H1 (cell line): ENCODE data around the gene RNASE12. TPM values are rescaled to one million over a fixed set of nuclear protein-coding genes. Genes with fewer than 3 reads are reported as not detected.

ENCODE experiments used
- CTCF ChIA-PET: fragments of 300-600 bp; sonication (Branson Sonifier 250); formaldehyde crosslinking; loops from one replicate; lab custom pipeline; 2021; ENCODE audit not compliant: partially characterized antibody; lab: Charles Lee
- POLR2A ChIA-PET: fragments of 300-600 bp; sonication (Branson Sonifier 250); formaldehyde crosslinking; loops from one replicate; lab custom pipeline; 2021; ENCODE audit warnings: inconsistent platforms; ENCODE audit not compliant: partially characterized antibody; lab: Charles Lee
- DNase-seq, 2 experiments: peaks; one replicate each; pipeline versions ENCODE4 v3.0.0 to v3.0.0-alpha.2; 2010 to 2022; ENCODE audit warnings: low spot score in 2 of 2, low read depth in 1 of 2, mixed read lengths in 1 of 2
- FAIRE-seq: peaks from 2 replicates; lab custom pipeline; 2011; peaks lifted over from hg19 to GRCh38; lab: Jason Lieb, UNC
- H2AFZ ChIP-seq: 2 replicates; pipeline ENCODE4 v1.8.1; 2012; ENCODE audit warnings: low read length, inconsistent platforms
- H2AK5ac ChIP-seq: 2 replicates; pipeline ENCODE4 v1.6.1; 2013; ENCODE audit warnings: low read depth, low read length
- H2BK120ac ChIP-seq: replicated peaks from 2 replicates; pipeline ENCODE3; 2013; ENCODE audit warnings: low read depth, low read length, inconsistent platforms
- H2BK12ac ChIP-seq: 2 replicates; pipeline ENCODE4 v1.6.1; 2013; ENCODE audit warnings: low read depth, low read length
- H2BK15ac ChIP-seq: 2 replicates; pipeline ENCODE4 v1.6.1; 2013; ENCODE audit warnings: low read length
- H2BK20ac ChIP-seq: 2 replicates; pipeline ENCODE4 v1.6.1; 2013; ENCODE audit warnings: low read length
- H2BK5ac ChIP-seq: 2 replicates; pipeline ENCODE4 v1.6.1; 2013; ENCODE audit warnings: low read depth, low read length
- H3K14ac ChIP-seq: 2 replicates; pipeline ENCODE4 v1.6.1; 2013; ENCODE audit warnings: inconsistent platforms; ENCODE audit not compliant: insufficient read length
- H3K18ac ChIP-seq: 2 replicates; pipeline ENCODE4 v1.6.1; 2013; ENCODE audit warnings: low read length; ENCODE audit errors: extremely low read depth
- H3K23ac ChIP-seq: 2 replicates; pipeline ENCODE4 v1.6.1; 2013; ENCODE audit warnings: inconsistent platforms; ENCODE audit not compliant: insufficient read length
- H3K23me2 ChIP-seq: 2 replicates; pipeline ENCODE4 v1.6.1; 2013; ENCODE audit warnings: low read depth, low read length
- H3K27ac ChIP-seq: 2 replicates; pipeline ENCODE4 v1.6.1; 2011; ENCODE audit warnings: low read depth, low read length, inconsistent platforms
- H3K27me3 ChIP-seq, 4 experiments: replicated peaks in 1 of 4; 1 replicate in 1 of 4; 2 replicates in 3 of 4; pipeline versions ENCODE4 v1.6.1 to v1.8.1; 2011 to 2013; ENCODE audit warnings: low read length in 3 of 4, mild to moderate bottlenecking in 3 of 4, inconsistent platforms in 2 of 4, mixed read lengths in 2 of 4, moderate library complexity in 1 of 4; ENCODE audit not compliant: control insufficient read depth in 3 of 4, insufficient read depth in 3 of 4; ENCODE audit errors: extremely low read depth in 1 of 4
- H3K36me3 ChIP-seq, 4 experiments: 2 replicates each; pipeline versions ENCODE4 v1.6.1 to v1.8.1; 2011 to 2013; ENCODE audit warnings: mild to moderate bottlenecking in 4 of 4, low read length in 3 of 4, moderate library complexity in 2 of 4, control low read depth in 1 of 4, inconsistent platforms in 1 of 4; ENCODE audit not compliant: insufficient read depth in 4 of 4, control insufficient read depth in 2 of 4
- H3K4ac ChIP-seq: replicated peaks from 2 replicates; pipeline ENCODE3; 2013; ENCODE audit warnings: low read length, low read depth, mixed read lengths, inconsistent platforms; ENCODE audit not compliant: insufficient read length
- H3K4me1 ChIP-seq, 4 experiments: replicated peaks in 1 of 4; 1 replicate in 1 of 4; 2 replicates in 3 of 4; pipeline versions ENCODE4 v1.6.1 to v1.8.1; 2011 to 2013; ENCODE audit warnings: low read length in 3 of 4, inconsistent platforms in 2 of 4, mixed read lengths in 1 of 4; ENCODE audit not compliant: insufficient read depth in 4 of 4, control insufficient read depth in 3 of 4
- H3K4me2 ChIP-seq, 2 experiments: 2 replicates each; pipeline versions ENCODE4 v1.6.1 to v1.8.1; 2011 to 2013; ENCODE audit warnings: low read depth in 2 of 2, low read length in 2 of 2, control low read depth in 1 of 2, inconsistent platforms in 1 of 2, mild to moderate bottlenecking in 1 of 2; ENCODE audit not compliant: insufficient read depth in 1 of 2
- H3K4me3 ChIP-seq, 4 experiments: fragments of 200-600, 300-600 bp in 1 of 4; sonication (generic), shearing (Covaris generic), sonication (Bioruptor Twin) in 1 of 4; 2 replicates each; pipeline versions ENCODE4 v1.5.1 to v1.8.1; 2011 to 2016; ENCODE audit warnings: low read length in 4 of 4, low read depth in 3 of 4, control low read depth in 2 of 4, inconsistent platforms in 2 of 4, mild to moderate bottlenecking in 2 of 4, mixed read lengths in 1 of 4, moderate library complexity in 1 of 4; ENCODE audit not compliant: insufficient read depth in 2 of 4; ENCODE audit errors: extremely low read depth in 1 of 4
- H3K56ac ChIP-seq: replicated peaks from 2 replicates; pipeline ENCODE3; 2013; ENCODE audit warnings: low read depth, mild to moderate bottlenecking, mixed read lengths, low read length, inconsistent platforms; ENCODE audit not compliant: insufficient read length
- H3K79me1 ChIP-seq: 2 replicates; pipeline ENCODE4 v1.6.1; 2013; ENCODE audit warnings: low read depth, low read length, control low read depth
- H3K79me2 ChIP-seq, 2 experiments: 2 replicates each; pipeline versions ENCODE4 v1.6.1 to v1.8.1; 2012 to 2013; ENCODE audit warnings: low read length in 2 of 2, mild to moderate bottlenecking in 2 of 2, inconsistent platforms in 1 of 2; ENCODE audit not compliant: insufficient read depth in 2 of 2, control insufficient read depth in 1 of 2
- H3K9ac ChIP-seq, 4 experiments: replicated peaks in 1 of 4; 1 replicate in 1 of 4; 2 replicates in 3 of 4; pipeline versions ENCODE4 v1.6.1 to v1.8.1; 2011 to 2013; ENCODE audit warnings: low read depth in 3 of 4, low read length in 3 of 4, control low read depth in 2 of 4, mild to moderate bottlenecking in 2 of 4, moderate library complexity in 2 of 4, inconsistent platforms in 1 of 4; ENCODE audit errors: extremely low read depth in 1 of 4
- H3K9me3 ChIP-seq, 2 experiments: 2 replicates each; pipeline versions ENCODE4 v1.6.1 to v1.8.1; 2012 to 2013; ENCODE audit warnings: mild to moderate bottlenecking in 2 of 2, moderate library complexity in 2 of 2, control low read depth in 1 of 2, inconsistent platforms in 1 of 2, low read depth in 1 of 2, low read length in 1 of 2, mixed read lengths in 1 of 2; ENCODE audit not compliant: insufficient read depth in 2 of 2
- H4K20me1 ChIP-seq, 2 experiments: replicated peaks in 1 of 2; 2 replicates each; pipeline versions ENCODE3 to v1.8.1; 2011 to 2013; ENCODE audit warnings: inconsistent platforms in 2 of 2, low read length in 2 of 2, mild to moderate bottlenecking in 1 of 2; ENCODE audit not compliant: insufficient read depth in 2 of 2, control insufficient read depth in 1 of 2
- H4K5ac ChIP-seq: 2 replicates; pipeline ENCODE4 v1.6.1; 2013; ENCODE audit warnings: low read length, low read depth, mixed read lengths, inconsistent platforms; ENCODE audit not compliant: insufficient read length
- H4K8ac ChIP-seq: 2 replicates; pipeline ENCODE4 v1.8.0; 2013; ENCODE audit warnings: mild to moderate bottlenecking, moderate library complexity, low read length, inconsistent platforms; ENCODE audit not compliant: insufficient read depth; ENCODE audit errors: extremely low read depth
- H4K91ac ChIP-seq: replicated peaks from 2 replicates; pipeline ENCODE3; 2013; ENCODE audit warnings: low read length, mixed read lengths, inconsistent platforms; ENCODE audit not compliant: insufficient read length
- JUN ChIP-seq: IDR thresholded peaks from 2 replicates; pipeline ENCODE4 v1.6.1; 2011; ENCODE audit warnings: low read depth, mild to moderate bottlenecking, improper control_type of control experiment, low read length
- POLR2AphosphoS5 ChIP-seq: IDR thresholded peaks from 2 replicates; pipeline ENCODE4 v1.6.1; 2011; ENCODE audit warnings: low read depth, low read length
- SP1 ChIP-seq: IDR thresholded peaks from 2 replicates; pipeline ENCODE4 v1.6.1; 2011; ENCODE audit warnings: low read depth, low read length
- TAF1 ChIP-seq: IDR thresholded peaks from 2 replicates; pipeline ENCODE4 v1.6.1; 2011; ENCODE audit warnings: mild to moderate bottlenecking, low read depth, low read length
- WGBS, 2 experiments: shearing (Covaris generic) in 1 of 2; methylation state at CpG; one replicate each; pipeline versions ENCODE4 v1.1.6 to v1.1.7; 2013 to 2015; ENCODE audit warnings: low lambda C conversion rate in 2 of 2, mixed read lengths in 2 of 2, inconsistent platforms in 1 of 2, low coverage in 1 of 2, missing lambda C conversion rate in 1 of 2; ENCODE audit not compliant: insufficient replicate concordance in 2 of 2, insufficient coverage in 1 of 2, insufficient read length in 1 of 2; ENCODE audit errors: extremely low coverage in 1 of 2, missing lambda C conversion rate in 1 of 2; 5-methylcytosine and 5-hydroxymethylcytosine counted together
- polyA plus RNA-seq, 7 experiments: library from polyadenylated mRNA; depleted of rRNA in 3 of 7; stranded (reverse) in 5 of 7; unstranded in 2 of 7; fragments of >200 nt in 5 of 7; fragments of 200-250 nt in 2 of 7; gene quantifications; 1 replicate in 5 of 7; 2 replicates in 1 of 7; 4 replicates in 1 of 7; pipeline versions ENCODE4 v1.2.1 to v1.2.3, GENCODE V29; 2011 to 2013; ENCODE audit warnings: missing spikeins in 2 of 7, mixed read lengths in 2 of 7
- total RNA-seq: library from RNA; stranded (reverse); fragmentation: NEBNext Ultra II Directional; extraction: Animal tissue kit (Norgen Biotek cat#: 25700); gene quantifications from 2 replicates; pipeline ENCODE4 v1.2.1, GENCODE V29; 2021

Gene RNASE12
- total and polyA plus RNA-seq, 2 of the 8 experiments (the other 6 are each of a cell fraction or from before 2014, with no cell fraction given) = not detected

DNA sequence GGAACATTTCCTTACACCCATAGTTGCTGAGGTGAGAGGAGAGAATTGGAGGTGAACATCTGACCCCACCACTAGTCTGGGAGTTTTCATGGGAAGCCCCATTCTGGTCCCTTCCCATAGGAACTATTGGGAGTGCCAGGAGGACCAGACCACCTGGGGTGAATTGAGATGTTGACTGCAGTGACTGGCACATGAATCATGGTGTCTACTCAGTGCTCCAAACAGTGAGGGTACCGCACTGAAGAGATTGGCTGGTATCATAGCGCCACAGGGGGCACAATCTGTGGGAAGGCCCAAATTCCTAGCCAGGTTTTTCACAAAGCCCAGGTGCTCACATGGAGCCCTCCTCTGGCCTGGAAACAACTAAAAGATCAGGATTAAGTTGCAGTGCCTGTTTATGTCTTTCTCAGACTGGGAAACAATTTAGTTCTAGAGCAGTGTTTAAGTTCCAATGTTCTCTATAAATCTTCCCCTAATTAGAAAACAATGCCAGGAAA, 26.6 kb downstream of the RNASE12 start:
- Histone ChIP-seq H3K23me2 (no peaks in the 10 kb centered on the region), H2AFZ (peak overlapping the region; percentile 33; the same call in 1 of the 2 replicates), H3K9ac (no peak overlapping the region), H3K36me3 (no peaks in the 10 kb centered on the region; a peak in 2 of 8 replicates), H3K18ac (peak overlapping the region; percentile 9; the same call in 1 of the 2 replicates), H3K23ac (no peak overlapping the region), H4K20me1 (no peaks in the 10 kb centered on the region), H3K4me1 (peaks cover 0 to 7% (median 1%) of the 10 kb centered on the region in 4 experiments; a peak in 4 of 7 replicates), H2AK5ac (no peak overlapping the region; the same call in 1 of the 2 replicates), H4K5ac (no peak overlapping the region), H3K14ac (no peak overlapping the region), H2BK15ac (0 out of 2 replicates have a peak overlapping the region, but pooled peaks have one; percentile 33), H3K79me2 (no peaks in the 10 kb centered on the region), H3K27ac (no peak overlapping the region), H3K9me3 (peaks cover 15% of the 10 kb centered on the region in 2 experiments), H3K27me3 (no peaks in the 10 kb centered on the region), H2BK20ac (peak overlapping the region; percentile 96), H2BK120ac (no peak overlapping the region), H3K4me2 (no peak overlapping the region), H2BK12ac (peak overlapping the region; percentile 69; the same call in 1 of the 2 replicates), H4K91ac (no peak overlapping the region), H3K56ac (no peak overlapping the region), H3K4ac (no peak overlapping the region), H2BK5ac (no peak overlapping the region), H4K8ac (no peak overlapping the region), H3K79me1 (no peaks in the 10 kb centered on the region), H3K4me3 (no peak overlapping the region)
- 70% methylated on average over 2 of the region's 2 CpGs; no CpG with 5 or more reads in 1 of the 2 experiments for WGBS, 2 experiments
- FAIRE-seq = peak; percentile 84
- DNase-seq = no peak
- ChIA-PET CTCF (interaction anchor here (0.9 kb wide), 1 partner anchor 43 kb away, joined by 3 read pairs; no protein-coding TSS in a partner anchor), POLR2A (no interaction called here)
- TF ChIP-seq SP1 (peak; percentile 49; the same call in 1 of the 2 replicates), POLR2AphosphoS5 (no peak), TAF1 (0 out of 2 replicates have a peak, but pooled peaks have one; percentile 20), JUN (no peak)
